ENCODE results near the gene EFNA1. TPM values are rescaled to one million over a fixed set of nuclear protein-coding genes. Genes with fewer than 3 reads are reported as not detected.

The EFNA1 gene, protein sequence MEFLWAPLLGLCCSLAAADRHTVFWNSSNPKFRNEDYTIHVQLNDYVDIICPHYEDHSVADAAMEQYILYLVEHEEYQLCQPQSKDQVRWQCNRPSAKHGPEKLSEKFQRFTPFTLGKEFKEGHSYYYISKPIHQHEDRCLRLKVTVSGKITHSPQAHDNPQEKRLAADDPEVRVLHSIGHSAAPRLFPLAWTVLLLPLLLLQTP
- total RNA-seq (2014; rRNA removed; shearing (Covaris generic)), result 24.6 and 34.5 TPM in 2 replicates

- peak; percentile 85 for DNase-seq (ENCODE audit: low read depth)
These were observed at the start of gene EFNA1 for GRCh38 chr1:155127105-155127966. TSS of gene EFNA1 (plus strand) at chr1:155127876. CDS start at chr1:155127978, 102 bp downstream.

GRCh38 chr1:155078469-155079209 lies 49.0 kb upstream of the EFNA1 start, which contains the start of gene EFNA3:
TSS of gene EFNA3 (plus strand) at chr1:155078837. CDS start at chr1:155078942, 105 bp downstream.
- peak; percentile 78 for DNase-seq (ENCODE audit: low read depth)

DNA sequence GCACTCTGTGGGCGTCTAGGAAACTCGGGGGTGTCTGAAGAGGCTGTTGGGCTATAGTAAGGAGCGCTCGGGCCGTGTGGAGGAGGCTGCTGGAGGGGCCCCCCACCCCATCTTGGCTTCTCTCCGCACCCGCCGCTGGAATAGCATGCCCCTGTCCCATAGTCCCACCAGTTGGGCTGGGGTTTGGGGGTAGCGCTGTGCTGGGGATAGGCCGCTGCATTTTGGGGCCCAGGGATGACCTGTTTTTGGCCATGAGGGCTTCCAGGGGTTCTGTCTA lies 48.5 kb upstream of the EFNA1 start:
- DNase-seq (ENCODE audit: low read depth), result no peak

- peak; percentile 52 for DNase-seq (ENCODE audit: low read depth)
These were observed 48.0 kb upstream of the EFNA1 start for GRCh38 chr1:155079487-155080311.

GRCh38 chr1:155080312-155081228 lies 47.1 kb upstream of the EFNA1 start:
- peak; percentile 54 for DNase-seq (ENCODE audit: low read depth)

DNA sequence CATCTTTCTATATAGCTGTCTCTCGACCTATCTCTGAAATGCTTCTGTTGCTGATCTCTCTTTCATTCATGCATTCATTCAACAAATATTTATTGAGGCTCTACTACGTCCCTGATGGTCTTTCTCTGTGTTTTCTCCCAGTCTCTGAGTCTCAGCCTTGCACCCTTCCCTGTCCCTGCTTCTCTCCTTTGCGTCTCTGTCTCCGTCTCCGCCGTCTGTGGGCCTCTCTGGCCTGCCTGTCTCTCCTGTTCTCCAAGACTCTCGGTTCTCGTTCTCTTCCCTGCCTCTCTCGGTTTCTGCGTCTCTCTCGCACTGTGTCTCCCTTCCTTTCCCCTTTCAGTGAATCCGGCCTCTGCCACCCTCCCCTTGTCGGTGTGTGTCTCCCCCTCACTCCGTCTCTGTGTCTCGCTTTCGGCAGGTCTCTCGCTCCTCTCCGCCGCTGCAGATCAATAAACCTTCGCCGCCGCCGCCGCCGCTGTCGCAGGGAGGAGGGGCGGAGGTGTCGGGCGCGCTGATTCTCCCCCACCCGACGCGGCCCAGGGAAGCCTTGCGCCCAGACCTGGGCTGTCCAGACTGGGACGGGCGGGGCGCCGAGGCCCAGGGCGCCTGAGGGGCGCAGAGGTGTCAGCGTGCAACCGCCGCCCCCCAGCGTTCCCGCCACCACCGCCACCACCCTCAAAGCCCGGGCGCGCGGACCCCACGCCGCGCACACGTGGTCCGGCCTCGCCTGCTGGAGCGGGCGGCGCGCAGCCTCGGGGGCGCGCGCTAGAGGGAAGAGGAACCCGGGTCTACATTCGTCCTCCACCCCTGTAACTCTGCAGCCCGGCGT lies 46.0 kb upstream of the EFNA1 start:
- peak; percentile 49 for DNase-seq (ENCODE audit: low read depth)

GRCh38 chr1:155082301-155083051 lies 45.2 kb upstream of the EFNA1 start:
- DNase-seq (ENCODE audit: low read depth), result no peak

DNA sequence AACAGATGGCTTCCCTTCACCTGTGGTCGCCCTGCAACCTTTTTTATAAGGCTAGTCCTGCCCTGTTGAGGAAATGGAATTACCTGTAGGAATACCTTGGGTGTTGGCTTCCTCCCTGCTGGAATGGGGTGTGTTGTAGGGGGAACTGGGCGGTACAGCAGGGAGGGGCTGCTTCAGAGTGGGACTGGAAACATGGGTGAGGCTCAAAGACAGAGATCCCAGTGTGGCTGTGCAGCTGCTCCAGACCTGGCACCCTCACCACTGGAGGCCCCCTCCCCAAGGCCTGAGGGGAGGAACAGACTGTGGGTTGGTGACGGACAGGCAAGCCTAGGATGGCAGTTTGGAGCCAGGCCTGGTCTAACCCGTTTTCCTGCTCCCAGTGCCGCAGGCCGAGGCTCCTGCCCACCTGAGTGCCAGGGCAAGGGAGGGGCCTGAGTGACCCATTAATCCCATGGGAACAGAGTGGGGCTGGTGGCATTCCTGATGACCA lies 44.6 kb upstream of the EFNA1 start:
- no peak for DNase-seq (ENCODE audit: low read depth)

DNA sequence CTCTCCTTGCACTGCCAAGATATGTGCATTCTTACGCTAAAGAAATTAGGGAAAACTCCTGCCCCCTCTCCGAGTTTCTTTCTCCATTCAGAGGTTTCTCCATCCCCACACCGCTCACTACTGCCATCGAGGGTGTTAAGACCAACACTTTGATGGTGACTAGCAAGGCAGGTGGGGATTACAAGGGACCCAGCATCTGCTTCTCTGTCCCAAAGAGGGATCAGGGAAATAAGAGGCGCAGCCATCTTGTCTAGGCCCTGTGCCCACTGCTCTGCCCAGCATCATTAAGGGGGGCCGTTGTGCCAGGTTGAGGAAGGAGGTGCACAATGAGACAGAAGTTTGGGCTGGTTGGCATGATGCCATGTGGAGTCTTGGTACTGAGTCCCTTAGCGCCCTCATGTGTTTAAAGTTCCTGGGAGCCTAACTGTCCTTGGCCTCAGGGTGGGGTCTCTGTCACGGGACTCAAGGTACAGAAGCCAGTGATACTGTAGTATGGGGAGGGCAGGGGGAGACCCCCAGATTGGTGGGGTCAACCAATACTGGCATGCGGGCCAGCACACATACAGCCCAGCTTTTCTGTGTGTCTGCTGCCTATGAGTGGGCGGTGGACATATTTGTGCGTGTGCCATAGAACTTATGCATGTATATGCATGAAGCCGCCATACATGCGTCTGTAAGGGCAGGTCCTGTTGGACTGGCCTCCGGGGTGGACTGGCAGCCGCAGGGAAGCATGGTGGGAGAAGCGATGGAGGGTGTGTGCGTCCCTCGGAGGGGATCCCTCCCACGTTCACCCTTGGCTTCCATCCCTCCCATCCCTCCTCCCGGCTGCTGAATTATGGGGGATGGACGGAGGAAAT lies 43.6 kb upstream of the EFNA1 start:
- peak; percentile 67 for DNase-seq (ENCODE audit: low read depth)

GRCh38 chr1:155084722-155085503 lies 42.8 kb upstream of the EFNA1 start:
- peak; percentile 97 for DNase-seq (ENCODE audit: low read depth)

DNA sequence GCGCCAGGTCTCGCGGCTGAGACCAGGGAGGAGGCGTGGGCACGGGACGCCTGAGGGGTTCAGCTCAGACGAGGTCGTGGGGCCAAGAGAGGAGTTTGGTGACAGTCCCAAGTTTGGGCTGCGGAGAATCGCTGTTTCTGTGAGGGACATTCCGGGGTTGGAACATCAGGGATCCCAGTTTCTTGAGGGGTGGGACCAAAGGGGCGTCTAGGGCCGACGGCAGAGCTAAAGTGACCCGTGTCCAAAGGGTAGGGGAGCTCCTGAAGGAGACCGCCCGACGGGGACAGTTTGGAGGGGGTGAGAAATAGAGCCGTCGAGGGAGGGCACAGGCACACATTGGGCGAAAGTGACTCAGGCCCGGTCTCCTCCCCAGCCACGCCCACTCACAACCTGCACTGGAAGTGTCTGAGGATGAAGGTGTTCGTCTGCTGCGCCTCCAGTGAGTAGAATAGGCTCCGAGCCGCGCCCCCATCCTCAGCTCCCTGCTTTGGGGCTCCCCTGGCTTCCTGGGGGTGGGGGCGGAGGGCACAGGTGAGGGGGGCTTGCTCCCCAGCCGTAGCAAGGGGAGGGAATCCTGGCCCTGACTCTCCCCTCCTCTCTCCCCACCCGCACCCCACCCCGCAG lies 42.1 kb upstream of the EFNA1 start:
- peak; percentile 81 for DNase-seq (ENCODE audit: low read depth)

GRCh38 chr1:155086128-155086741 lies 41.4 kb upstream of the EFNA1 start:
- peak; percentile 76 for DNase-seq (ENCODE audit: low read depth)

DNA sequence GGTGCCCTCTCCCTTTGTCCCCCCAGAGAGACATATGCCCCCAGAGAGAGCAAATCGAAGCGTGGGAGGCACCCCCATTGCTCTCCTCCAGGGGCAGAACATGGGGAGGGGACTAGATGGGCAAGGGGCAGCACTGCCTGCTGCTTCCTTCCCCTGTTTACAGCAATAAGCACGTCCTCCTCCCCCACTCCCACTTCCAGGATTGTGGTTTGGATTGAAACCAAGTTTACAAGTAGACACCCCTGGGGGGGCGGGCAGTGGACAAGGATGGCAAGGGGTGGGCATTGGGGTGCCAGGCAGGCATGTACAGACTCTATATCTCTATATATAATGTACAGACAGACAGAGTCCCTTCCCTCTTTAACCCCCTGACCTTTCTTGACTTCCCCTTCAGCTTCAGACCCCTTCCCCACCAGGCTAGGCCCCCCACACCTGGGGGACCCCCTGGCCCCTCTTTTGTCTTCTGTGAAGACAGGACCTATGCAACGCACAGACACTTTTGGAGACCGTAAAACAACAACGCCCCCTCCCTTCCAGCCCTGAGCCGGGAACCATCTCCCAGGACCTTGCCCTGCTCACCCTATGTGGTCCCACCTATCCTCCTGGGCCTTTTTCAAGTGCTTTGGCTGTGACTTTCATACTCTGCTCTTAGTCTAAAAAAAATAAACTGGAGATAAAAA lies 40.7 kb upstream of the EFNA1 start:
- no peak for DNase-seq (ENCODE audit: low read depth)

- DNase-seq (ENCODE audit: low read depth), result peak; percentile 82
These were observed 36.3 kb upstream of the EFNA1 start for GRCh38 chr1:155091071-155092051.
